Mesenchymal stem cell (in vitro differentiated cells and primary cell): ENCODE measurements around the gene MYH14.
A peak's percentile ranks its signal among the peaks of the same experiment; 100 is the strongest.

Experiments used
- DNase-seq: peaks from one replicate; pipeline ENCODE4 v3.0.0-alpha.2; 2013
- H2AFZ ChIP-seq: one replicate; pipeline ENCODE4 v1.6.1; 2013; ENCODE audit warnings: low read depth, mild to moderate bottlenecking, control low read depth, inconsistent platforms, low read length, moderate library complexity
- H2AK5ac ChIP-seq: 2 replicates; pipeline ENCODE4 v1.6.1; 2013; ENCODE audit warnings: low read length, moderate library complexity, mild to moderate bottlenecking, inconsistent platforms; ENCODE audit not compliant: severe bottlenecking
- H2BK120ac ChIP-seq: one replicate; pipeline ENCODE4 v1.6.1; 2013; ENCODE audit warnings: low read depth, mild to moderate bottlenecking, inconsistent platforms, low read length, moderate library complexity
- H2BK12ac ChIP-seq, 2 experiments: one replicate each; pipeline ENCODE4 v1.6.1; 2013; ENCODE audit warnings: inconsistent platforms in 2 of 2, low read length in 2 of 2, mild to moderate bottlenecking in 2 of 2, moderate library complexity in 2 of 2, control low read depth in 1 of 2
- H2BK15ac ChIP-seq: one replicate; pipeline ENCODE4 v1.6.1; 2013; ENCODE audit warnings: mild to moderate bottlenecking, low read depth, inconsistent platforms; ENCODE audit not compliant: poor library complexity, severe bottlenecking
- H2BK5ac ChIP-seq: 2 replicates; pipeline ENCODE4 v1.6.1; 2013; ENCODE audit warnings: low read depth, mild to moderate bottlenecking, low read length, control low read depth, inconsistent platforms; ENCODE audit not compliant: poor library complexity, severe bottlenecking
- H3K14ac ChIP-seq, 2 experiments: one replicate each; pipeline ENCODE4 v1.6.1; 2013; ENCODE audit warnings: inconsistent platforms in 2 of 2, low read length in 2 of 2, control low read depth in 1 of 2, mild to moderate bottlenecking in 1 of 2, moderate library complexity in 1 of 2
- H3K18ac ChIP-seq, 2 experiments: one replicate each; pipeline ENCODE4 v1.6.1; 2013; ENCODE audit warnings: inconsistent platforms in 2 of 2, low read length in 2 of 2, control low read depth in 1 of 2, low read depth in 1 of 2, mild to moderate bottlenecking in 1 of 2
- H3K23ac ChIP-seq, 2 experiments: one replicate each; pipeline ENCODE4 v1.6.1; 2013; ENCODE audit warnings: inconsistent platforms in 2 of 2, low read length in 2 of 2, mild to moderate bottlenecking in 2 of 2, moderate library complexity in 2 of 2, control low read depth in 1 of 2
- H3K27ac ChIP-seq: 2 replicates; pipeline ENCODE4 v1.5.1; 2013; ENCODE audit warnings: mild to moderate bottlenecking, moderate library complexity, low read length, control low read depth, inconsistent platforms; ENCODE audit not compliant: poor library complexity, severe bottlenecking
- H3K27me3 ChIP-seq, 2 experiments: 2 replicates each; pipeline versions ENCODE4 v1.6.1 to v1.7.0; 2013; ENCODE audit warnings: low read length in 2 of 2, mild to moderate bottlenecking in 2 of 2, moderate library complexity in 2 of 2, control low read depth in 1 of 2, inconsistent platforms in 1 of 2; ENCODE audit not compliant: control insufficient read depth in 1 of 2, insufficient read depth in 1 of 2
- H3K36me3 ChIP-seq, 2 experiments: 2 replicates each; pipeline versions ENCODE4 v1.6.1 to v1.7.0; 2013; ENCODE audit warnings: low read length in 2 of 2, control low read depth in 1 of 2, inconsistent platforms in 1 of 2, low read depth in 1 of 2, mild to moderate bottlenecking in 1 of 2; ENCODE audit not compliant: insufficient read depth in 2 of 2, control insufficient read depth in 1 of 2
- H3K4ac ChIP-seq, 2 experiments: one replicate each; pipeline ENCODE4 v1.6.1; 2013; ENCODE audit warnings: inconsistent platforms in 2 of 2, low read length in 2 of 2, mild to moderate bottlenecking in 2 of 2, moderate library complexity in 2 of 2, control low read depth in 1 of 2, low read depth in 1 of 2
- H3K4me1 ChIP-seq: 2 replicates; pipeline ENCODE4 v1.6.1; 2013; ENCODE audit warnings: low read depth, low read length, control low read depth; ENCODE audit not compliant: control insufficient read depth, insufficient read depth
- H3K4me2 ChIP-seq: 2 replicates; pipeline ENCODE4 v1.6.1; 2013; ENCODE audit warnings: low read length, mild to moderate bottlenecking, inconsistent platforms; ENCODE audit not compliant: poor library complexity, severe bottlenecking
- H3K4me3 ChIP-seq, 2 experiments: 2 replicates each; pipeline versions ENCODE4 v1.5.1 to v1.7.0; 2013; ENCODE audit warnings: low read length in 2 of 2, mild to moderate bottlenecking in 2 of 2, control low read depth in 1 of 2, low read depth in 1 of 2; ENCODE audit not compliant: insufficient read depth in 1 of 2
- H3K79me1 ChIP-seq: replicated peaks from 2 replicates; pipeline ENCODE4 v1.6.1; 2013; ENCODE audit warnings: mild to moderate bottlenecking, control low read depth, low read length, inconsistent platforms; ENCODE audit not compliant: poor library complexity, severe bottlenecking
- H3K9ac ChIP-seq: 2 replicates; pipeline ENCODE4 v1.7.0; 2013; ENCODE audit warnings: mild to moderate bottlenecking, low read length, moderate library complexity
- H3K9me3 ChIP-seq: 2 replicates; pipeline ENCODE4 v1.7.0; 2013; ENCODE audit warnings: mild to moderate bottlenecking, low read length; ENCODE audit not compliant: control insufficient read depth
- H4K8ac ChIP-seq: one replicate; pipeline ENCODE4 v1.6.1; 2013; ENCODE audit warnings: inconsistent platforms, mild to moderate bottlenecking, low read length, moderate library complexity
- H4K91ac ChIP-seq: one replicate; pipeline ENCODE4 v1.6.1; 2013; ENCODE audit warnings: mild to moderate bottlenecking, low read length, inconsistent platforms
- WGBS: methylation state at CpG from one replicate; pipeline ENCODE4 v1.1.7; 2013; ENCODE audit warnings: mixed read lengths; 5-methylcytosine and 5-hydroxymethylcytosine counted together

The MYH14 gene

GRCh38 chr19:50308991-50309390 lies 105.6 kb downstream of the MYH14 start:
- Histone ChIP-seq H3K4me1 (peaks cover 2% of the 10 kb centered on the region), H3K14ac (no peak overlapping the region), H3K9ac (no peak overlapping the region), H2AK5ac (no peak overlapping the region), H3K4me2 (no peak overlapping the region), H2BK12ac (no peak overlapping the region), H3K4me3 (peak overlapping the region in 1 of 2 experiments; percentile 31), H3K79me1 (no peaks in the 10 kb centered on the region), H4K91ac (no peak overlapping the region), H3K4ac (no peak overlapping the region), H3K27ac (no peak overlapping the region), H2BK5ac (no peak overlapping the region), H4K8ac (no peak overlapping the region), H2AFZ (no peak overlapping the region), H2BK15ac (no peak overlapping the region), H3K27me3 (peaks cover 25 to 43% of the 10 kb centered on the region in 2 experiments), H3K18ac (no peak overlapping the region), H3K9me3 (peaks cover 22% of the 10 kb centered on the region), H3K36me3 (no peaks in the 10 kb centered on the region), H3K23ac (no peak overlapping the region), H2BK120ac (no peak overlapping the region)
- no peak for DNase-seq
- WGBS = 86% methylated on average over 21 of the region's 21 CpGs

DNA sequence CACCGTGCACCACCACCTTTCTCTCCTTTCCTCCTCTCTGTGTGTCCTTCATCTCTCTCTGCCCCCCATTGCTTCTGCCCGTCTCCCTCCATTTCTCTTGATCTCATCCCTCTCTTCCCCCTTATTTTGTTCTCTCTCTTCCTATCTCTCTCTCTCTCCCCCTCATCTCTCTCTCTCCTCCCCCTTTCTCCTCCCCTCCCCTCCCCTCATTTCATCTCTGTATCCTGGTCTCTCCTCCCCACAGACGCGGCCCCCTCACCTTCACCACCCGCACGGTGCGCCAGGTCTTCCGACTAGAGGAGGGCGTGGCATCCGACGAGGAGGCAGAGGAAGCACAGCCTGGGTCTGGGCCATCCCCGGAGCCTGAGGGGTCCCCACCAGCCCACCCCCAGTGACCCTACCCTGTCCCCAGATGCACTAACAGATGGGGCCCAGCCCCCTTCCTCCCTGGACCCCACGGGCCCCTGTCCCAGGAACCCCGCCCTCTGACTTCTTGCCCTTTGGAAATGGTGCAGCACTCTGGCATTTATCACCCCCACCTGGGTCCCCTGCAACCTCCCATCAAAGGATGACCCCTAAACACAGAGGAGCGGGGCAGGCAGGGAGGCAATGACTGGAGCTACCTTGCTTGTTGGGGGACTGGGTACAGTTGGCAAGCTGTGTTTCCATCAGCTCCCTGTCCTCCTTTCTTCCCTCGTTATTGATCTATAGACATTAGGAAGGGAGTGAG lies 106.1 kb downstream of the MYH14 start:
- H2BK15ac ChIP-seq = no peak overlapping the region
- WGBS = 83% methylated on average over 14 of the region's 16 CpGs
- no peak overlapping the region for H4K91ac ChIP-seq
- H3K23ac ChIP-seq = no peak overlapping the region
- no peak overlapping the region for H2BK5ac ChIP-seq
- H2BK12ac ChIP-seq = no peak overlapping the region
- H3K9me3 ChIP-seq = peaks cover 22% of the 10 kb centered on the region
- H3K79me1 ChIP-seq = no peaks in the 10 kb centered on the region
- no peak overlapping the region for H3K4me2 ChIP-seq
- peaks cover 30 to 48% of the 10 kb centered on the region in 2 experiments for H3K27me3 ChIP-seq
- H2BK120ac ChIP-seq = no peak overlapping the region
- no peak overlapping the region for H2AFZ ChIP-seq
- H3K36me3 ChIP-seq = no peaks in the 10 kb centered on the region
- H2AK5ac ChIP-seq = no peak overlapping the region
- no peak overlapping the region for H3K27ac ChIP-seq
- no peak overlapping the region for H3K4me3 ChIP-seq
- no peak overlapping the region for H3K14ac ChIP-seq
- H3K9ac ChIP-seq = no peak overlapping the region
- DNase-seq = no peak
- H4K8ac ChIP-seq = no peak overlapping the region
- H3K4me1 ChIP-seq = peaks cover 2% of the 10 kb centered on the region
- no peak overlapping the region for H3K18ac ChIP-seq
- H3K4ac ChIP-seq = no peak overlapping the region

- Histone ChIP-seq H3K14ac (no peak overlapping the region), H4K8ac (no peak overlapping the region), H3K9ac (no peak overlapping the region), H2AK5ac (no peak overlapping the region), H3K23ac (no peak overlapping the region), H3K9me3 (peaks cover 22% of the 10 kb centered on the region), H3K79me1 (no peaks in the 10 kb centered on the region), H3K4me3 (no peak overlapping the region), H3K4me1 (peaks cover 2% of the 10 kb centered on the region), H3K36me3 (no peaks in the 10 kb centered on the region), H2BK12ac (no peak overlapping the region), H3K4me2 (no peak overlapping the region), H2BK5ac (no peak overlapping the region), H3K27me3 (peaks cover 37 to 57% of the 10 kb centered on the region in 2 experiments), H2AFZ (no peak overlapping the region), H3K18ac (no peak overlapping the region), H4K91ac (no peak overlapping the region), H2BK120ac (no peak overlapping the region), H2BK15ac (no peak overlapping the region), H3K4ac (no peak overlapping the region), H3K27ac (no peak overlapping the region)
- WGBS = 79% methylated on average over 10 of the region's 10 CpGs
- DNase-seq = no peak
Measured at GRCh38 chr19:50310759-50311465, 107.5 kb downstream of the MYH14 start.
